Endothelial cell of umbilical vein (primary cell): ENCODE measurements around the gene ZDHHC22. TPM values are rescaled to one million over a fixed set of nuclear protein-coding genes. Genes with fewer than 3 reads are reported as not detected.

ENCODE experiments used
- BruUV-seq: library from RNA; stranded (reverse); fragments of 400-500 nt; replicated peaks from 2 replicates; lab custom pipeline; 2021; lab: Mats Ljungman, UMichigan
- CTCF ChIA-PET: fragments of 300-600, 350-600 bp; sonication (Branson Sonifier 250); formaldehyde crosslinking; loops from one replicate; lab custom pipeline; 2021; ENCODE audit warnings: antibody characterized with exemption, inconsistent platforms; lab: Charles Lee
- POLR2A ChIA-PET: fragments of 300-600, 350-600 bp; sonication (Branson Sonifier 250); formaldehyde crosslinking; loops from one replicate; lab custom pipeline; 2021; ENCODE audit warnings: antibody characterized with exemption, inconsistent platforms; lab: Charles Lee
- DNase-seq: peaks from one replicate; pipeline ENCODE4 v3.0.0-alpha.2; 2011; ENCODE audit warnings: low read depth, low spot score
- FAIRE-seq: peaks from 2 replicates; lab custom pipeline; 2011; peaks lifted over from hg19 to GRCh38; lab: Jason Lieb, UNC
- H2AFZ ChIP-seq: 2 replicates; pipeline ENCODE4 v1.6.0; 2012; ENCODE audit warnings: low read depth, low read length, control low read depth, inconsistent platforms
- H3K27ac ChIP-seq: 2 replicates; pipeline ENCODE4 v1.5.1; 2011; ENCODE audit warnings: low read depth, mild to moderate bottlenecking, control low read depth, low read length, moderate library complexity; ENCODE audit not compliant: insufficient read depth
- H3K27me3 ChIP-seq, 2 experiments: 2 replicates each; pipeline versions ENCODE4 v1.6.0 to v1.6.1; 2011; ENCODE audit warnings: low read length in 2 of 2, mixed read lengths in 1 of 2; ENCODE audit not compliant: control insufficient read depth in 2 of 2, insufficient read depth in 2 of 2
- H3K36me3 ChIP-seq, 2 experiments: 2 replicates in 1 of 2; 3 replicates in 1 of 2; pipeline ENCODE4 v1.5.1; 2011; ENCODE audit warnings: low read length in 2 of 2, mild to moderate bottlenecking in 1 of 2, moderate library complexity in 1 of 2; ENCODE audit not compliant: control insufficient read depth in 2 of 2, insufficient read depth in 2 of 2; ENCODE audit errors: extremely low read depth in 1 of 2
- H3K4me1 ChIP-seq: 3 replicates; pipeline ENCODE4 v1.5.1; 2011; ENCODE audit warnings: mild to moderate bottlenecking, low read length; ENCODE audit not compliant: control insufficient read depth, insufficient read depth; ENCODE audit errors: extremely low read depth
- H3K4me2 ChIP-seq: 2 replicates; pipeline ENCODE4 v1.6.1; 2011; ENCODE audit warnings: low read length, control low read depth, mixed read lengths; ENCODE audit not compliant: insufficient read depth
- H3K4me3 ChIP-seq, 3 experiments: fragments of 200-600 bp in 1 of 3; sonication (generic), shearing (Covaris generic) in 1 of 3; replicated peaks in 1 of 3; 2 replicates each; pipeline ENCODE4 v1.5.1; 2011 to 2016; ENCODE audit warnings: control low read depth in 3 of 3, low read length in 3 of 3, mild to moderate bottlenecking in 2 of 3, inconsistent platforms in 1 of 3, low read depth in 1 of 3, moderate library complexity in 1 of 3; ENCODE audit not compliant: insufficient read depth in 1 of 3
- H3K79me2 ChIP-seq: 2 replicates; pipeline ENCODE4 v1.6.0; 2012; ENCODE audit warnings: low read length, inconsistent platforms; ENCODE audit not compliant: control insufficient read depth, insufficient read depth
- H3K9ac ChIP-seq: replicated peaks from 2 replicates; pipeline ENCODE3; 2011; ENCODE audit warnings: low read length, control low read depth; ENCODE audit not compliant: insufficient read depth; ENCODE audit errors: extremely low read depth
- H3K9me1 ChIP-seq: replicated peaks from 3 replicates; pipeline ENCODE4 v1.6.0; 2011; ENCODE audit warnings: mild to moderate bottlenecking, low read length; ENCODE audit not compliant: control insufficient read depth, insufficient read depth; ENCODE audit errors: extremely low read depth
- H3K9me3 ChIP-seq: replicated peaks from 2 replicates; pipeline ENCODE4 v1.5.1; 2012; ENCODE audit warnings: low read length, inconsistent platforms; ENCODE audit not compliant: control insufficient read depth, insufficient read depth
- H4K20me1 ChIP-seq: replicated peaks from 2 replicates; pipeline ENCODE3; 2011; ENCODE audit warnings: mild to moderate bottlenecking, low read length; ENCODE audit not compliant: control insufficient read depth, insufficient read depth; ENCODE audit errors: extremely low read depth
- EZH2 ChIP-seq: IDR thresholded peaks from 2 replicates; pipeline ENCODE4 v1.6.1; 2012; ENCODE audit warnings: borderline replicate concordance, low read depth, mild to moderate bottlenecking, moderate library complexity, low read length, inconsistent platforms; ENCODE audit not compliant: severe bottlenecking
- FOS ChIP-seq: IDR thresholded peaks from 2 replicates; pipeline ENCODE4 v1.6.1; 2011; ENCODE audit warnings: mild to moderate bottlenecking, low read length, moderate library complexity, borderline replicate concordance; ENCODE audit not compliant: insufficient read depth
- MYC ChIP-seq: IDR thresholded peaks from one replicate; pipeline ENCODE4 v1.6.1; 2011; ENCODE audit warnings: mild to moderate bottlenecking, low read depth, low read length
- POLR2AphosphoS5 ChIP-seq: IDR thresholded peaks from 2 replicates; pipeline ENCODE4 v1.6.1; 2012; ENCODE audit warnings: low read depth, mild to moderate bottlenecking, control low read depth, low read length, moderate library complexity; ENCODE audit not compliant: insufficient read depth
- dilution Hi-C: fragments of 300-500 bp; cut with MboI; formaldehyde crosslinking; loops from one replicate; pipeline ENCODE4 v1.15.0; 2019; ENCODE audit warnings: low sequenced_read_pairs; ENCODE audit not compliant: extremely low pct_ligation_motif_present
- intact Hi-C: fragments of 100-400 bp; cut with micrococcal nuclease; formaldehyde crosslinking; loops from one replicate; pipeline ENCODE4 v1.10.0; 2022
- polyA plus RNA-seq, 4 experiments: library from polyadenylated mRNA; depleted of rRNA in 3 of 4; stranded (reverse) in 3 of 4; unstranded in 1 of 4; fragments of >200 nt; gene quantifications; 2 replicates each; pipeline versions ENCODE4 v1.2.1 to v1.2.3, GENCODE V29; 2011 to 2012; ENCODE audit warnings: missing spikeins in 1 of 4
- total RNA-seq: library from RNA; stranded (reverse); gene quantifications from 2 replicates; pipeline ENCODE4 v1.2.3, GENCODE V29; 2021
- TF ChIP-seq, protein P1 (sequence below), 2 donors: IDR thresholded peaks; 1 replicate in 1 of 2; 2 replicates in 1 of 2; pipeline ENCODE4 v1.5.1; 2011; ENCODE audit warnings: low read length in 2 of 2, mild to moderate bottlenecking in 2 of 2, moderate library complexity in 2 of 2, control low read depth in 1 of 2, inconsistent platforms in 1 of 2, low read depth in 1 of 2; ENCODE audit not compliant: insufficient read depth in 1 of 2; ENCODE audit errors: extremely low read depth in 1 of 2

ZDHHC22 gene
- total and polyA plus RNA-seq, 2 donors (not counting 3 experiments of a cell fraction or from before 2014, with no cell fraction given) = 0.03 to 0.24 TPM

DNA sequence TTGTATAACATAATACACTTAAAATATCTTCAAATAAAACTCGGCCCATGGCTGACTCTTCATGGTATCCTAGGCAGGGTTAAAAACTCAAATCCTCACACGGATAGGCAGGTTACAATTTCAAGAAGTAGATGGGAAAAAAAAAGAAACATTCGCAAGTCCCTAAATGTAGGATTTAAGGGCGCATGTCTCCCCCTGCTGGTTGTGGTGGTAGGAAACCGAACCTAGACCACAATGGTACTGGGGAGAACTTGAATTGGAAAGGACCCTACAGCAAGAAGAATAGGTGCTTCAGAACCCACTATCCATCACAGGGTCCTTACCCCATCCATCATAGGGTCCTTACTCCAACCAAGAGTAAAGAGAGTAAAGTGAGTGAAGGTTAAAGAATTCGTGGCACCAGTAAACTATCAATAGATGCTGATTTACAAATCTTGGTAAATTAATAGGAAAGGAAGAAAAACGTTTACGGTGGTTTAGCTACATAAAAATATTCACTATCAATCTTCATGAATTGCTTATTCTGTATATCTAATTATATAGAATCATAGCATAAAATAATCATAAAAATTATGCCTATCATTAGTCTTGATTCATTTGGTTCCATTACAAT, 46.8 kb downstream of the ZDHHC22 start:
- H3K79me2 ChIP-seq = peaks cover 15% of the 10 kb centered on the region
- no peak overlapping the region for H3K27ac ChIP-seq
- ChIA-PET POLR2A (no interaction called here), CTCF (interaction anchor here (0.8 to 13.5 kb wide), 26 partner anchors 9 to 385 kb away, joined by 3 to 312 read pairs (median 4); no protein-coding TSS in a partner anchor)
- FAIRE-seq = peak; percentile 89
- intact Hi-C loops (loop anchor here (1.0 to 10.0 kb wide), 6 partner anchors 18 to 380 kb away; partner anchors contain the start of genes AHSA1 and VIPAS39), dilution Hi-C loops (loop anchor here (25.0 kb wide), 1 partner anchor 207 kb away; no protein-coding TSS in a partner anchor)
- TF ChIP-seq EZH2 = no peak
- TF ChIP-seq POLR2AphosphoS5 = no peak
- TF ChIP-seq, protein P1, sequence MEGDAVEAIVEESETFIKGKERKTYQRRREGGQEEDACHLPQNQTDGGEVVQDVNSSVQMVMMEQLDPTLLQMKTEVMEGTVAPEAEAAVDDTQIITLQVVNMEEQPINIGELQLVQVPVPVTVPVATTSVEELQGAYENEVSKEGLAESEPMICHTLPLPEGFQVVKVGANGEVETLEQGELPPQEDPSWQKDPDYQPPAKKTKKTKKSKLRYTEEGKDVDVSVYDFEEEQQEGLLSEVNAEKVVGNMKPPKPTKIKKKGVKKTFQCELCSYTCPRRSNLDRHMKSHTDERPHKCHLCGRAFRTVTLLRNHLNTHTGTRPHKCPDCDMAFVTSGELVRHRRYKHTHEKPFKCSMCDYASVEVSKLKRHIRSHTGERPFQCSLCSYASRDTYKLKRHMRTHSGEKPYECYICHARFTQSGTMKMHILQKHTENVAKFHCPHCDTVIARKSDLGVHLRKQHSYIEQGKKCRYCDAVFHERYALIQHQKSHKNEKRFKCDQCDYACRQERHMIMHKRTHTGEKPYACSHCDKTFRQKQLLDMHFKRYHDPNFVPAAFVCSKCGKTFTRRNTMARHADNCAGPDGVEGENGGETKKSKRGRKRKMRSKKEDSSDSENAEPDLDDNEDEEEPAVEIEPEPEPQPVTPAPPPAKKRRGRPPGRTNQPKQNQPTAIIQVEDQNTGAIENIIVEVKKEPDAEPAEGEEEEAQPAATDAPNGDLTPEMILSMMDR (IDR thresholded peaks at IDR 0.05; ENCODE audit: extremely low read depth in 1 of 2, insufficient read depth in 1 of 2, low read depth in 1 of 2, low read length in 2 of 2) = peak; percentile 72 to 79
- no peak for TF ChIP-seq MYC
- TF ChIP-seq FOS = no peak
- H3K9ac ChIP-seq = no peak overlapping the region
- H2AFZ ChIP-seq = no peak overlapping the region
- DNase-seq = peak; percentile 82
- no peak overlapping the region for H3K4me3 ChIP-seq
- H4K20me1 ChIP-seq = no peaks in the 10 kb centered on the region
- no peak overlapping the region for H3K4me2 ChIP-seq
- no TSS peak for BruUV-seq
- peaks cover 19% of the 10 kb centered on the region for H3K4me1 ChIP-seq
- no peaks in the 10 kb centered on the region for H3K27me3 ChIP-seq
- H3K36me3 ChIP-seq = no peaks in the 10 kb centered on the region
- H3K9me1 ChIP-seq = no peaks in the 10 kb centered on the region
- no peaks in the 10 kb centered on the region for H3K9me3 ChIP-seq
